ENCODE data around the gene ANO9. TPM values are rescaled to one million over a fixed set of nuclear protein-coding genes. Genes with fewer than 3 reads are reported as not detected.
"Not testable (repeated sequence)": the region's sequence is repeated elsewhere in the genome, so short reads cannot be mapped to it uniquely, and the experiment has no call there.

The ANO9 gene
- total and polyA plus RNA-seq, 5 experiments from 2014 or later = 4.8 to 78.6 (median 8.6) TPM

DNA sequence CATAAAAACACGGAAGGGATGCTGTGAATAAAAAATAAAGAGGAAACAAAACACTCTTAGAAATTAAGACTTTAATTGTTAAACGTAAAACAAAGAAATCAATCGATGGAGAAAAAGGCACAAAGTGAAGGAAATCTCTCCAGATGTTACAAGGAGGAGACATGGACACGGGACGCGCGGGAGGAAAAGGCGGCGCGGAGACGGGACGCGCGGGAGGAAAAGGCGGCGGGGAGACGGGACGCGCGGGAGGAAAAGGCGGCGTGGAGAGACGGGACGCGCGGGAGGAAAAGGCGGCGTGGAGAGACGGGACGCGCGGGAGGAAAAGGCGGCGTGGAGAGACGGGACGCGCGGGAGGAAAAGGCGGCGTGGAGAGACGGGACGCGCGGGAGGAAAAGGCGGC is 17.0 kb downstream of the ANO9 start:
- POLR2A ChIA-PET = interaction anchor here (0.7 kb wide), 1 partner anchor 135 kb away, joined by 4 read pairs; no protein-coding TSS in a partner anchor
- not testable (repeated sequence) for H3K27me3 Mint-ChIP-seq, H3K4me3 Mint-ChIP-seq, H3K4me1 Mint-ChIP-seq, H3K27ac Mint-ChIP-seq, DNase-seq, ATAC-seq, H3K9me3 Mint-ChIP-seq
- H3K36me3 Mint-ChIP-seq = peaks cover 11 to 16% (median 16%) of the 10 kb centered on the region in 3 donors

GRCh38 chr11:424232-424631 is 17.6 kb downstream of the ANO9 start:
- POLR2A ChIA-PET = no interaction called here
- H3K4me1 Mint-ChIP-seq = peaks cover 0 to 2% (median 0%) of the 10 kb centered on the region in 4 donors
- H3K27me3 Mint-ChIP-seq = no peaks in the 10 kb centered on the region

GRCh38 chr11:422249-422656 is 19.6 kb downstream of the ANO9 start:
- Mint-ChIP-seq H3K27me3 (no peaks in the 10 kb centered on the region), H3K4me3 (no peak overlapping the region), H3K27ac (peak overlapping the region in 1 of 10 donors; percentile 80), H3K36me3 (peaks cover 11 to 13% (median 11%) of the 10 kb centered on the region in 3 donors), H3K4me1 (peaks cover 2 to 7% (median 5%) of the 10 kb centered on the region in 4 donors), H3K9me3 (peaks cover 0 to 4% (median 0%) of the 10 kb centered on the region in 9 donors)
- POLR2A ChIA-PET = interaction anchor here (0.5 to 1.1 kb wide), 2 partner anchors 19 to 83 kb away, joined by 3 to 10 read pairs; partner anchors contain the start of gene ANO9
- ATAC-seq (no peak), DNase-seq (peak in 2 of 10 donors; percentile 0 to 34)

More at GRCh38 chr11:424232-424631, 17.6 kb downstream of the ANO9 start:
- ATAC-seq = no peak
- peaks cover 11 to 16% (median 16%) of the 10 kb centered on the region in 3 donors for H3K36me3 Mint-ChIP-seq
- DNase-seq = no peak
- no peak overlapping the region for H3K4me3 Mint-ChIP-seq
- H3K27ac Mint-ChIP-seq = no peak overlapping the region
- H3K9me3 Mint-ChIP-seq = peaks cover 0 to 4% (median 0%) of the 10 kb centered on the region in 9 donors

- Mint-ChIP-seq H3K4me1 (peaks cover 4 to 13% (median 9%) of the 10 kb centered on the region in 4 donors), H3K36me3 (peaks cover 11% of the 10 kb centered on the region in 3 donors), H3K4me3 (no peak overlapping the region), H3K9me3 (peaks cover 0 to 4% (median 0%) of the 10 kb centered on the region in 9 donors), H3K27me3 (no peaks in the 10 kb centered on the region), H3K27ac (no peak overlapping the region)
- DNase-seq = peak in 1 of 10 donors; percentile 0
- POLR2A ChIA-PET = interaction anchor here (1.1 kb wide), 1 partner anchor 9 kb away, joined by 3 read pairs; no protein-coding TSS in a partner anchor
- no peak for ATAC-seq
Measured at GRCh38 chr11:420911-421321, 20.9 kb downstream of the ANO9 start.

DNA sequence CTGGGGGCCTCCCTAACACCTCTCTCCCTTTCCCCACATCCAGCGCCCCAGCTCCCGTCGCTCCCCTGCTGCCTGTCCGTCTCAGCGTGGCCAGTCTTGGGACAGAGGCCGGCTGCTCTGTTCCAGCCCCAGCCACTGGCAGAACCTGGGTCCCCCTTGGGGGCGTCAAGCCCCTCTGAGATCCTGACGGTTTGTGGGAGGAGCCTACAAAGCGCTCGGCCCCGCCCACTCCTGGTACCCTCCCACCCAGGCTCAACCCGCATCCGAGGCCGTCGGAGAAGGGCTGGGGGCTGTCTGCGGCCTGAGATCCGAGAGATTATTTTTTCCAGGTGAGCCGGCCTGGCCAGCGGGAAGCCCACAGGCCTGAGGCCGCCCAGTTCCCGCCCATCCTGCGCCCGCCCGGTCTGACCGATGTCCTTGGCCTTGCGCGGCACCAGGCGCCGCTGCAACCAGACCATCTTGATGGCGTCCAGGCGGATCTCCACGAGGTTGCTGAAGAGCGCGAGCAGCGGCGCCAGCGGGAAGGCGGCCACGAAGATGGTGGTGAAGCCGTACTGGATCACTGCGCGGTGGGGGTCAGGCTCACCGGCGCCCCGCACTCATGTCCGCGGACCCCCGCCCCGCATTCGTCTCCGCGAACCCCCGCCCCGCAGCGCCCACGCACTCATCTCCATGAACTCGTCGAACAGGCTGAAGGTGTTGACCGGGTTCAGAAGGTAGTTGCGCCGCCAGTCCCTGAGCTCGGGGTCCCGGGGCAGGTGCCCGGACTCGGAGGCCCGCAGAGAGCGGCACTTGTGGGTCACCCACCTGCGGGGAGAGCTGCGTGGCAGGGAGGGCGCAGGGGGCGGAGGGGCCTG is 21.5 kb downstream of the ANO9 start:
- peaks cover 6 to 9% (median 9%) of the 10 kb centered on the region in 3 donors for H3K36me3 Mint-ChIP-seq
- H3K9me3 Mint-ChIP-seq = peaks cover 0 to 4% (median 0%) of the 10 kb centered on the region in 9 donors
- H3K4me3 Mint-ChIP-seq = no peak overlapping the region
- peaks cover 4 to 20% (median 14%) of the 10 kb centered on the region in 4 donors for H3K4me1 Mint-ChIP-seq
- no peak for ATAC-seq
- DNase-seq = peak in 3 of 10 donors; percentile 0 to 52 (median 7)
- no peak overlapping the region for H3K27ac Mint-ChIP-seq
- POLR2A ChIA-PET = no interaction called here
- no peaks in the 10 kb centered on the region for H3K27me3 Mint-ChIP-seq

DNA sequence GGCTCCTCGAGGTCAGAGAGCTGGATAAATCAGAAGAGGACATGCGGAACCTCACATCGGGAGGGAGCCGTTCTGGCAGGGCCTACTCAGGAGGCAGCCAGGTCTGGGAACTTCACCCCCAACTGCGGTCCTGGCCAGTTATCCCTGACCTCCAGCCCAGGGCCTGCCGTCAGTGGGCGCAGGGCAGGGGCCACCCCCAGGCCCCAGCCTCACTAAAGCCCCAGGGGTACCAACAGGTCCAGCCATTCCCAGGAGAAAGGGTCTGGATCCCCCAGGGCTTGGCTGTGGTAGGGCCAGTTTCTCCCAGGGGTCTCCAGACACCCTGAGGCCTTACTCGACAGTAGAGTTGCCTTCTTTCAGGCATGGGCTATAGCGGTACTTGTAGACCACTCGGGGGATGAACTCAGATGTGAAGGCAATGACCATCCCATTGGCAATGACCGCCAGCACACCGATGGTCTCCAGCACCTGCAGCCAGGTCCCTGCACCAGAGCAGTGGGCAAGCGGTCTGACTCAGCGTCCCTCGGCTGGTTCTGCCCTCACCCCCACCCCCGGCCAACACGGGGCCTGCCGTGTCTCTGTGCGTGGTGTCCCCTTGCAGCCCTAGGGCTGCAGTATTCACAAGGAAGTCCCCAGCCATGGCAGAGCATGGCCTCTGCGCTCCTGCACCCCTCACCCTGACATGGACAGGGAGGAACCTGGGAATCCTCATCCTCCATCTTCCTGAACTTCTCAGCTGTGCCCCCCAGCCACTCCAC is 22.4 kb downstream of the ANO9 start:
- H3K4me1 Mint-ChIP-seq = peaks cover 3 to 28% (median 20%) of the 10 kb centered on the region in 4 donors
- H3K9me3 Mint-ChIP-seq = peaks cover 0 to under 1% (median 0%) of the 10 kb centered on the region in 9 donors
- peak overlapping the region in 2 of 10 donors; percentile 18 to 31 for H3K27ac Mint-ChIP-seq
- H3K27me3 Mint-ChIP-seq = no peaks in the 10 kb centered on the region
- POLR2A ChIA-PET = no interaction called here
- DNase-seq (peak in 2 of 10 donors; percentile 0 to 3), ATAC-seq (no peak)
- no peak overlapping the region for H3K4me3 Mint-ChIP-seq
- H3K36me3 Mint-ChIP-seq = peaks cover 3 to 4% (median 3%) of the 10 kb centered on the region in 3 donors

GRCh38 chr11:418343-419247 is 23.2 kb downstream of the ANO9 start:
- Mint-ChIP-seq H3K9me3 (no peaks in the 10 kb centered on the region), H3K27ac (peak overlapping the region in 6 of 10 donors; percentile 18 to 75 (median 42)), H3K36me3 (peaks cover 0 to 3% (median 2%) of the 10 kb centered on the region in 3 donors), H3K4me1 (peaks cover 5 to 33% (median 23%) of the 10 kb centered on the region in 4 donors), H3K4me3 (peak overlapping the region in 5 of 10 donors; percentile 25 to 80 (median 58)), H3K27me3 (no peaks in the 10 kb centered on the region)
- ATAC-seq (no peak), DNase-seq (peak in 2 of 10 donors; percentile 1 to 4)
- POLR2A ChIA-PET = interaction anchor here (5.2 to 7.9 kb wide), 2 partner anchors 22 to 30 kb away, joined by 52 to 144 read pairs; partner anchors contain the start of genes ANO9 and PTDSS2

DNA sequence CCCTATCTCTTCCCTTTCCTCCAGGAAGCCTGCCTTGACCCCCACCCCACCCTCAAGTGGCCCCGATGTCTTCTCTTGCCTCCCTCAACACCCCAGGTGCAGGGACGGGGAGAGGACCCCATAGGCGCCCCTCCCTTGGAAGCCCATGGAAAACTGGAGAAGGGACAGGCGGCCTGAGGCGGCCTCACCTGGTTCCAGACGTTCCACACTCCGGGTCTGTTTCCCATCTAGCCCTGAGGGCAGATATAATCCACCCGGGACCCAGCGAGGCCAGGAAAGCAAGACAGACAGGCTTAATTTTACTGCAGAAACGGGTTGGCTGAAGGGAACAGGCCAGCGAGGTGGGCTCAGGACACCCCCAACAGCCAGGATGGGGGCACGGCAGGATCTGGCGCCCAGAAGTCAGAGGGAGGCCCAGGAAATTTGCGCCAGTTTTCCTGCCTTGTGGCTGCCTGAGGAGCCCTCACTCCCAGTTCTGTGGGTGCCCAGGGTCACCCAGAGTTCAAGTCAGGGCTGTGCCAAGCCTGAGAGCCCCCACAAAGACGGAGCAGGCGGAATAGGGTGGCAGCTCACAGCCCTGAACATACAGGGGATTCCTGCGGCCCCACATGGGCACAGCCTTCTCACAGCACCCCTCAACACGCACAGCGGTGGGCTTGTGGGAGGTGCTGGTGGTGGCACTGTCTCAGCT is 24.0 kb downstream of the ANO9 start:
- Mint-ChIP-seq H3K27me3 (no peaks in the 10 kb centered on the region), H3K4me1 (peaks cover 9 to 41% (median 29%) of the 10 kb centered on the region in 4 donors), H3K27ac (peak overlapping the region in 8 of 10 donors; percentile 32 to 90 (median 65)), H3K4me3 (peak overlapping the region; percentile 66 to 94 (median 74)), H3K36me3 (peaks cover 0 to 3% (median 0%) of the 10 kb centered on the region in 3 donors), H3K9me3 (no peaks in the 10 kb centered on the region)
- POLR2A ChIA-PET = interaction anchor here (1.2 to 7.9 kb wide), 7 partner anchors 8 to 210 kb away, joined by 3 to 144 read pairs (median 15); partner anchors contain the start of genes ANO9, BET1L, PTDSS2 and RIC8A
- ATAC-seq (no peak), DNase-seq (peak in 2 of 10 donors; percentile 1 to 12)

DNA sequence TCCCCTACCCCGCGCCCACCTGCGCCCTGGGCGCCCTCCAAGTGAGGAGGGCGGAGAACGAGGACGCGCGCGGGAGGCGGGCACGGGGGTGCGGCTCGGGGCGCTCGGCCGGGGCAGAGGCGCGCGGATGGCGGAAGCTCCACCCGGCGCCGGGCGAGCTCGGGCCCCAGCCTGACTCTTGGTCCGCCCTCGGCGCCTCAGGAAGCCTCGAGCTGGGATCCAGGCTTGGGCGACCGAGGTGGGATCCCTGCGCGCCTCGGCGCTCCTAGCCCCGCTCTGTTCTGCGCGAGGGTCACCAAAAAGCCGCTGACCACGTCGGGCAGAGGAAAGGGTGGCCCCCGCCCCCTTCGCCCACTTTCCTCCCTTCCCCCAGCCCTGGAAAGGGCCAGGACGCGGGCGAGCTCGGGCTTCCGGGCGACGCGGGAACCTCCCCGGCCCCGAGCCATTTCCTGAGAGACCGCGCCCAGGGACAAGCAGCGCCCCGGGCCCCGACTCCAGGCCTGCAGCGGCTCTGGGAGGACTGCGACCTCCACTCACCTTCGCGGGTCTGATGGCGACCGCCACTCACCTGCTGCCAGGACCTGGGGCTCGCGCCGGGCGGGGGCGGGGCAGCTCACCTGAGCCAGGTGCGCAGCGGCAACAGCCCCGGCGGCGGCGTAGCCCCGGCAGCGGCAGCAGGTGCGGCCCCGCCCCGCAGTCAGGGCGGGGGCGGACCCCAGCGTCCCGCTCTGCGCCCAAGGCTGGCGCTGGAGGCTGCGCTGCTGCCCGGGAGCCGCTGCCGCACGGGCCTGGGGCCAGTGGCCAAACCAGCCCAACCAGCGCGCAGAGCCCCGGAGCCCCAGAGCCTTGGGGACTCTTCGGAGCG is 24.8 kb downstream of the ANO9 start:
- Mint-ChIP-seq H3K9me3 (no peaks in the 10 kb centered on the region), H3K4me3 (peak overlapping the region in 9 of 10 donors; percentile 92 to 100 (median 98)), H3K36me3 (peaks cover 0 to 3% (median 0%) of the 10 kb centered on the region in 3 donors), H3K27me3 (no peaks in the 10 kb centered on the region), H3K4me1 (peaks cover 9 to 44% (median 32%) of the 10 kb centered on the region in 4 donors), H3K27ac (peak overlapping the region in 3 of 10 donors; percentile 31 to 95 (median 92))
- peak in 6 of 10 donors; percentile 13 to 52 (median 45) for DNase-seq
- POLR2A ChIA-PET = interaction anchor here (0.6 to 7.9 kb wide), 18 partner anchors 9 to 220 kb away, joined by 3 to 144 read pairs (median 4); partner anchors contain the start of genes ANO9, BET1L, PTDSS2 and RIC8A
- peak; percentile 20 to 33 for ATAC-seq
